ENCODE results near the gene SMPD3.

DNA sequence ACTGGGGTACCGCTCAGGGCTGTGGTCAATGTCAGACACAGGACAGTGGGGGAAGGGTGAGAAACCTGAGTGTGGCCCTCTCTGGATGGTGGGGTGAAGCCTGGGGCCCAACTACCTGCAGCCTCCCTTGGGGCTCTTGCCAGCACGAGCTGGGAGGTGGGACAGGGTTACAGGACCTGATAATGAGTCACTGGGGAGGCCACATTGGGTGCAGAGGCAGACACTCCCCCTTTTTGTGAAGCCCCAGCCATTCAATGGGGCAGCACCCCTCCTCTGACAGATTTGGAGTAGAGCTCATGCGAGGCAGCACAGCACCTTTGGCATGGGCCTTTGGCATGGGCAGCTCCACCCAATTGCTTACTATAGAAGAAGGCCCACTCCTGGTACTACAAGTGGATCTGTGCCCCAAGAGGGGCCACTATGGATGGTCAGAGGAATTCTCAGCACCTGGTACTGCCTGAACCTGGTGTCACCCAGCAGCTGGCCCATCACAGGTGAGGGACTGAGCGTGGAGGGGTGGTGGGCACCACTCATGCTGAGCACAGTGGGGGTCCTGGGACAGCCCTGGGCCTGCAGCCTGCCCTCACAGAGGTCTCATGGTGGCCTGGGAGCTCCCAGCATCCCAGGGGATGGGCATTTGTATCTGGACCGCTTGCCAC is 45.2 kb upstream of the SMPD3 start:
- TF ChIP-seq CTCF (IDR thresholded peaks at IDR 0.05) (no peak), POLR2A (IDR thresholded peaks at IDR 0.05) (no peak)
